H1 (cell line): Measurements from ENCODE around the gene VCX2. TPM values are rescaled to one million over a fixed set of nuclear protein-coding genes. Genes with fewer than 3 reads are reported as not detected.

Source experiments
- EZH2 ChIP-seq: fragments of 200-600 bp; sonication (generic); IDR thresholded peaks from 2 replicates; pipeline ENCODE4 v1.7.1; 2012; ENCODE audit warnings: low read depth, mild to moderate bottlenecking, moderate library complexity, low read length, inconsistent platforms; ENCODE audit not compliant: severe bottlenecking
- GABPA ChIP-seq: IDR thresholded peaks from 2 replicates; pipeline ENCODE4 v1.6.1; 2011; ENCODE audit warnings: mild to moderate bottlenecking, low read length, moderate library complexity, borderline replicate concordance; ENCODE audit not compliant: insufficient read depth
- KDM4A ChIP-seq: IDR thresholded peaks from one replicate; pipeline ENCODE4 v1.7.1; 2012; ENCODE audit warnings: low read depth, mild to moderate bottlenecking, moderate library complexity, low read length, inconsistent platforms; ENCODE audit not compliant: severe bottlenecking
- POU5F1 ChIP-seq: IDR thresholded peaks from 2 replicates; pipeline ENCODE4 v1.6.1; 2011; ENCODE audit warnings: low read depth, mild to moderate bottlenecking, low read length, moderate library complexity
- TAF7 ChIP-seq: optimal IDR thresholded peaks from 2 replicates; pipeline ENCODE3; 2011; ENCODE audit warnings: low read depth, mild to moderate bottlenecking, inconsistent platforms, low read length, moderate library complexity, borderline replicate concordance
- polyA plus RNA-seq, 7 experiments: library from polyadenylated mRNA; depleted of rRNA in 3 of 7; stranded (reverse) in 5 of 7; unstranded in 2 of 7; fragments of >200 nt in 5 of 7; fragments of 200-250 nt in 2 of 7; gene quantifications; 1 replicate in 5 of 7; 2 replicates in 1 of 7; 4 replicates in 1 of 7; pipeline versions ENCODE4 v1.2.1 to v1.2.3, GENCODE V29; 2011 to 2013; ENCODE audit warnings: missing spikeins in 2 of 7, mixed read lengths in 2 of 7
- total RNA-seq: library from RNA; stranded (reverse); fragmentation: NEBNext Ultra II Directional; extraction: Animal tissue kit (Norgen Biotek cat#: 25700); gene quantifications from 2 replicates; pipeline ENCODE4 v1.2.1, GENCODE V29; 2021
- TF ChIP-seq, protein P1 (sequence below): IDR thresholded peaks from 2 replicates; pipeline ENCODE4 v1.6.1; 2011; ENCODE audit warnings: low read depth, mild to moderate bottlenecking, low read length; ENCODE audit not compliant: insufficient read depth

VCX2 gene
- total and polyA plus RNA-seq, 2 of the 8 experiments (the other 6 are each of a cell fraction or from before 2014, with no cell fraction given): not detected

DNA sequence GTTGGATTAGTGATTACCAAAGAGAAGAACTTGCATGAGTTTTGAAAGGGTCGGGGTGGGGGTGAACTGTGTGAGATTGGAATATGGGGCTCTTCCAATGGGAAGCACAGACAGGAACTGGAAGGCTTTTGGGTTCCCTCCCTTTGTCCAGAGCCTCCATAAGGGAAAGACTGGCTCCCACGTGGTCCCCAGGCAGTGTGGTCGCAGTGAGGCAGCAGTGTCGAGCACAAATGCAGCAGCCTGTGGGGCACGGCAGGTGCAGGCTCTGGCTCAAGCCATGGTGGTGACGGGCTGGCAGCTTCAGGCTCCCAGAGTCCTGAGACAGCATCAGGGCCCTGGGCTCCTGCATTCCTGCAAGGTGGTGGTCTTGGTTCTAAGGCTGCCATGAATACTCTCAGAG, 45.5 kb downstream of the VCX2 start (continued):
- TF ChIP-seq POU5F1: no peak
- TF ChIP-seq KDM4A: no peak
- no peak for TF ChIP-seq GABPA
- TF ChIP-seq, protein P1, sequence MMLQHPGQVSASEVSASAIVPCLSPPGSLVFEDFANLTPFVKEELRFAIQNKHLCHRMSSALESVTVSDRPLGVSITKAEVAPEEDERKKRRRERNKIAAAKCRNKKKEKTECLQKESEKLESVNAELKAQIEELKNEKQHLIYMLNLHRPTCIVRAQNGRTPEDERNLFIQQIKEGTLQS: no peak
- no peak for TF ChIP-seq TAF7
- no peak for TF ChIP-seq EZH2
